ENCODE results near the gene LRRC43. TPM values are rescaled to one million over a fixed set of nuclear protein-coding genes. Genes with fewer than 3 reads are reported as not detected.

LRRC43 gene
- total and polyA plus RNA-seq, 10 donors, result 0.13 to 5.2 (median 0.82) TPM

DNA sequence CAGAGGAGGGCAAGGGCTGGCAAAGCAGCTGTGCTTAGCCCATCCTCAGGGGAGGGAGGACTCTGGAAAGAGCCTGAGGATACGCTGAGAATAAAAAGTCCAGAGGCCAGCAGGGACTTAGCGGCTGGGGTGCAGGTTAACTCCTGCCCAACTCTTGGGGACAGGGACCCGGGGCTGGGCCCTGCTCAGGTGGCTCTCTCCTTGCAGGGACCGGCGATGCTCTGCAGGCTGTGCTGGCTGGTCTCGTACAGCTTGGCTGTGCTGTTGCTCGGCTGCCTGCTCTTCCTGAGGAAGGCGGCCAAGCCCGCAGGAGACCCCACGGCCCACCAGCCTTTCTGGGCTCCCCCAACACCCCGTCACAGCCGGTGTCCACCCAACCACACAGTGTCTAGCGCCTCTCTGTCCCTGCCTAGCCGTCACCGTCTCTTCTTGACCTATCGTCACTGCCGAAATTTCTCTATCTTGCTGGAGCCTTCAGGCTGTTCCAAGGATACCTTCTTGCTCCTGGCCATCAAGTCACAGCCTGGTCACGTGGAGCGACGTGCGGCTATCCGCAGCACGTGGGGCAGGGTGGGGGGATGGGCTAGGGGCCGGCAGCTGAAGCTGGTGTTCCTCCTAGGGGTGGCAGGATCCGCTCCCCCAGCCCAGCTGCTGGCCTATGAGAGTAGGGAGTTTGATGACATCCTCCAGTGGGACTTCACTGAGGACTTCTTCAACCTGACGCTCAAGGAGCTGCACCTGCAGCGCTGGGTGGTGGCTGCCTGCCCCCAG, 23.4 kb downstream of the LRRC43 start:
- no peak for DNase-seq
- intact Hi-C loops (cut with DNase I; ENCODE audit: low total_unique reads), result no loop called here
- Histone ChIP-seq H3K27me3 (replicated peaks in 1 of 7) (peaks cover 0 to 47% (median 32%) of the 10 kb centered on the region in 7 donors), H3K4me1 (peaks cover 7 to 35% (median 25%) of the 10 kb centered on the region in 6 donors), H3K27ac (no peak overlapping the region), H3K9me3 (no peaks in the 10 kb centered on the region), H3K36me3 (peaks cover 0 to 50% (median 47%) of the 10 kb centered on the region in 6 donors), H3K4me3 (no peak overlapping the region)
- TF ChIP-seq, protein P1, sequence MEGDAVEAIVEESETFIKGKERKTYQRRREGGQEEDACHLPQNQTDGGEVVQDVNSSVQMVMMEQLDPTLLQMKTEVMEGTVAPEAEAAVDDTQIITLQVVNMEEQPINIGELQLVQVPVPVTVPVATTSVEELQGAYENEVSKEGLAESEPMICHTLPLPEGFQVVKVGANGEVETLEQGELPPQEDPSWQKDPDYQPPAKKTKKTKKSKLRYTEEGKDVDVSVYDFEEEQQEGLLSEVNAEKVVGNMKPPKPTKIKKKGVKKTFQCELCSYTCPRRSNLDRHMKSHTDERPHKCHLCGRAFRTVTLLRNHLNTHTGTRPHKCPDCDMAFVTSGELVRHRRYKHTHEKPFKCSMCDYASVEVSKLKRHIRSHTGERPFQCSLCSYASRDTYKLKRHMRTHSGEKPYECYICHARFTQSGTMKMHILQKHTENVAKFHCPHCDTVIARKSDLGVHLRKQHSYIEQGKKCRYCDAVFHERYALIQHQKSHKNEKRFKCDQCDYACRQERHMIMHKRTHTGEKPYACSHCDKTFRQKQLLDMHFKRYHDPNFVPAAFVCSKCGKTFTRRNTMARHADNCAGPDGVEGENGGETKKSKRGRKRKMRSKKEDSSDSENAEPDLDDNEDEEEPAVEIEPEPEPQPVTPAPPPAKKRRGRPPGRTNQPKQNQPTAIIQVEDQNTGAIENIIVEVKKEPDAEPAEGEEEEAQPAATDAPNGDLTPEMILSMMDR (IDR thresholded peaks at IDR 0.05 in 8 of 11, conservative IDR thresholded peaks at IDR 0.05 in 3 of 11), result no peak
- TF ChIP-seq POLR2AphosphoS5 (IDR thresholded peaks at IDR 0.05) (peak; percentile 37 to 65 (median 39)), POLR2A (IDR thresholded peaks at IDR 0.05) (no peak)
- 73 to 87% (median 75%) methylated on average over 23 to 27 of the region's 27 CpGs for WGBS, 5 donors

DNA sequence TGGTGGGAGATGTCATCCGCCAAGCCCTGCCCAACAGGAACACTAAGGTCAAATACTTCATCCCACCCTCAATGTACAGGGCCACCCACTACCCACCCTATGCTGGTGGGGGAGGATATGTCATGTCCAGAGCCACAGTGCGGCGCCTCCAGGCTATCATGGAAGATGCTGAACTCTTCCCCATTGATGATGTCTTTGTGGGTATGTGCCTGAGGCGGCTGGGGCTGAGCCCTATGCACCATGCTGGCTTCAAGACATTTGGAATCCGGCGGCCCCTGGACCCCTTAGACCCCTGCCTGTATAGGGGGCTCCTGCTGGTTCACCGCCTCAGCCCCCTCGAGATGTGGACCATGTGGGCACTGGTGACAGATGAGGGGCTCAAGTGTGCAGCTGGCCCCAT, 24.1 kb downstream of the LRRC43 start:
- Histone ChIP-seq H3K9me3 (no peaks in the 10 kb centered on the region), H3K4me1 (peaks cover 7 to 35% (median 25%) of the 10 kb centered on the region in 6 donors), H3K27me3 (replicated peaks in 1 of 7) (peaks cover 0 to 40% (median 29%) of the 10 kb centered on the region in 7 donors), H3K27ac (no peak overlapping the region), H3K4me3 (no peak overlapping the region), H3K36me3 (peaks cover 0 to 57% (median 52%) of the 10 kb centered on the region in 6 donors)
- no peak for DNase-seq
- intact Hi-C loops (cut with DNase I; ENCODE audit: low total_unique reads), result no loop called here
- WGBS, 5 donors, result 85 to 93% (median 90%) methylated on average over 6 to 8 of the region's 8 CpGs
- TF ChIP-seq POLR2A (IDR thresholded peaks at IDR 0.05) (no peak), POLR2AphosphoS5 (IDR thresholded peaks at IDR 0.05) (no peak)
- TF ChIP-seq, protein P1 (IDR thresholded peaks at IDR 0.05 in 8 of 11, conservative IDR thresholded peaks at IDR 0.05 in 3 of 11), result no peak

DNA sequence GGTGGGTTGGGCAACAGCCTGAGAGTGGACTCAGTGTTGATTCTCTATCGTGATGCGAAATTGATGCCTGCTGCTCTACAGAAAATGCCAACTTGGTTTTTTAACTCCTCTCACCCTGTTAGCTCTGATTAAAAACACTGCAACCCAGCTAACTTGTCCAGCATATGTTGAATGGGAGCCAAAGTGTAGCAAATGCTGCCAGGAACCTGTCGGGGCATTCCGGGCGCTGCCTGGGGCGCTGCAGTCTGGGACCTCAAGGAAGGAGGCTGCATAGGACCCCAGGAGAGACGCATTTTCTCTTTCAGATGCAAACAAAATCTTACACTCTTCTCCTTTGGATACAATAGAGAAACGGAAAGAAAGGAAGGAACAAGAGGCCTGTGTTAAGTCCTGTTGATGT, 24.5 kb downstream of the LRRC43 start:
- intact Hi-C loops (cut with DNase I; ENCODE audit: low total_unique reads), result no loop called here
- peaks cover 7 to 35% (median 25%) of the 10 kb centered on the region in 6 donors for H3K4me1 ChIP-seq
- H3K27me3 ChIP-seq (replicated peaks in 1 of 7), result peaks cover 0 to 36% (median 28%) of the 10 kb centered on the region in 7 donors
- 92 to 97% (median 94%) methylated on average over 8 of the region's 8 CpGs for WGBS, 5 donors
- no peak overlapping the region for H3K27ac ChIP-seq
- no peak for DNase-seq
- peaks cover 0 to 61% (median 57%) of the 10 kb centered on the region in 6 donors for H3K36me3 ChIP-seq
- no peaks in the 10 kb centered on the region for H3K9me3 ChIP-seq
- TF ChIP-seq, protein P1 (IDR thresholded peaks at IDR 0.05 in 8 of 11, conservative IDR thresholded peaks at IDR 0.05 in 3 of 11), result no peak
- TF ChIP-seq POLR2AphosphoS5 (IDR thresholded peaks at IDR 0.05) (no peak), POLR2A (IDR thresholded peaks at IDR 0.05) (no peak)
- H3K4me3 ChIP-seq, result no peak overlapping the region

DNA sequence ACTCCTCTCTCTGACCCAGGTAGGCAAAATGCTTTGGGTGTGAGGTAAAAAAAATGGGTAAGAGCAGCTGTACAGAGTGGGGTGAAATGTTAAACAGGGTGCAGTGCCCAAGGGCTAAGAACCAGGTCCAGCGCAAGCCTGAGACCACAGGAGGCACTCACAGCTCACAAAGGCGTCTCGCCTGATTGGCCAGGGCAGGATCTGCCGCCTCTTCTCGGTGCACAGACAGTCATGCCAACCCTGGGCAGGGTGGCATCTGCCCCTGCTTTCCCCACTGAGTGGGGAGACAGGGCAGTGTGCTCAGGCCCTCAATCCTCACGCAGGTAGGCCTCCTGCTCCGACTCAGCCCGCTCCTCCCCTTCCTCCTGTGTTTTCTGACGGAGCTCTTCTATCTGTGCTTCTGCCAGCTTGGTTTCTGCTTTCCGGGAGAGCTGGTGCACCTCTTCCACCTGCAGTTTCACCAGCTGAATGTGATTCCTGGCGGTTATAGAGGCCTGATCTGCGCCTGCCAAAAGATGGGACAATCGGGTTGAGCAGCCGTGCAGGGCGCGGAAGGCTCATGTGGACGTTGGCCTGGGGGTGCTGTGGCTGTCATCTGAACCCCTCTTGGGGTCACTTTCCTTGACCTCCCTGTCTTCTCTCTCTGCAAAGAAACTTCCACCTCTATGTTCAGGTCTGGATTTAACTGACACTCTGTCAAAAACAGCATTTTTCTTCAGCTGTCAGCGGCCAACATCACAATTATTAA, 25.3 kb downstream of the LRRC43 start:
- Histone ChIP-seq H3K36me3 (peaks cover 0 to 69% (median 65%) of the 10 kb centered on the region in 6 donors), H3K27me3 (replicated peaks in 1 of 7) (peaks cover 0 to 28% (median 23%) of the 10 kb centered on the region in 7 donors), H3K27ac (no peak overlapping the region), H3K9me3 (no peaks in the 10 kb centered on the region), H3K4me1 (peaks cover under 1 to 26% (median 17%) of the 10 kb centered on the region in 6 donors), H3K4me3 (no peak overlapping the region)
- 93 to 96% (median 94%) methylated on average over 18 of the region's 18 CpGs for WGBS, 5 donors
- peak in 2 of 3 donors; percentile 24 to 55 for TF ChIP-seq POLR2AphosphoS5 (IDR thresholded peaks at IDR 0.05)
- no peak for TF ChIP-seq POLR2A (IDR thresholded peaks at IDR 0.05)
- no peak for DNase-seq
- intact Hi-C loops (cut with DNase I; ENCODE audit: low total_unique reads), result no loop called here
